Ovary (tissue), 3 donors: Measurements from ENCODE around the gene ACER3.

Source experiments
- CTCF ChIP-seq, 3 donors: fragments of 450-650 bp in 2 of 3; fragments of 200-600 bp in 1 of 3; IDR thresholded peaks; one replicate each; pipeline versions ENCODE4 v1.5.1 to v1.8.0; 2016 to 2022; ENCODE audit warnings: antibody characterized with exemption in 3 of 3, mild to moderate bottlenecking in 1 of 3
- EP300 ChIP-seq: sonication (generic); formaldehyde crosslinking; IDR thresholded peaks from one replicate; pipeline ENCODE4 v1.6.1; 2017; ENCODE audit warnings: antibody characterized with exemption
- POLR2A ChIP-seq: fragments of 450-650 bp; IDR thresholded peaks from one replicate; pipeline ENCODE4 v1.6.1; 2017; ENCODE audit warnings: antibody characterized with exemption, mild to moderate bottlenecking, moderate library complexity
- donor health status: DM: no; HTN: no; CAD: no.

DNA sequence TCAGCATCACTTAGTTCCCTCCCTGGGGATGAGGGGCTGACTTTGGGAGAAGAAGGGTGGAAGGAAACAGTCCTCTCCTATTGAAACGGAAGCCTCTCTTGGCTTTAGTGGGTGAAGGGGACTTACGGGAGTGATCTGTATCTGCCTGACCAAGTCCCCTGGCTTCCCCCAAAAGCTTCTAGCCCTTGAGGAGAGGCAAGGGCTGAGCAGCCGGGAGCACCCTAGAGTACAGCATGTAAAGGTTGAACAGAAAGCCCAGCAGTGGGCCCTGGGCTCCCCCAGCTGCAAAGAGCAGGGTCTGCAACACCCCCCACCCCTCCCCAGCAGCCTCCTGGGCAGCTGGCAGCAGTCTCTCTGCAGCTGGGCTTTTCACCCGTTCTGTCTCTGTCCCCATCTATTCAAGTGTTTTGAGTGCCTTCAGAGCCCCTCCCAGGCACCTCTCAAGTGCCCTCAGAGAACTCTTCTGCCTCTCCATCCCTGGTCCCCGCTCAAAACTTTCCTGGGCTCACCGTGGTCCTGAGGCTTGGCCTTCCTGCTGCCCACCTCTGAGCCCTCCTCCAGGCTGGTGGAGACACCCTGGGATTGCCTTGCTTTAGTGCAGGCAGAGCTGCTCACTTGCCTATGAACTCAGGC is 208.7 kb downstream of the ACER3 start:
- TF ChIP-seq CTCF (IDR thresholded peaks at IDR 0.05) = no peak
- TF ChIP-seq POLR2A = no peak
- TF ChIP-seq EP300 = no peak
